ENCODE measurements around the gene HIC2.
"Not testable (repeated sequence)": the region's sequence is repeated elsewhere in the genome, so short reads cannot be mapped to it uniquely, and the experiment has no call there.

DNA sequence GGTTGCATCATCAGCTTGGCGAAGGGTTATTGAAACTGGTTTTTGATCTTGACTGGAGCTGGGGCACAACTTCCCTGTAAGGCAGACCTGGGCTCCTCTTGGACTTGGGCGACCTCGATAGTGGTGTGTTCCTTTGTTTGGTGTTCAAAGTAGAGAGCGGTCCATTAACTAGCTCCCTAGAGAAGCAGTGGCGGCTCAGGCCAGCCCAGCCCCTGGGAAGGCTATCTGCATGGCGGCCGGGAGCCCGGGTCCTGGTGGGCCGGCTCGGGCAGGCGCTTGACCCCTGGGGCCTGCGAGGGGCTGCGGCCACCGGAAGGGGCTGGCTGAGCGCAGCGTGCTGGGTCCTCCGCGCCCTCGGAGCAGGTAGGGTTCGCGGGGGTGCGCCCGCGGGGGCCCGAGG, 796 bp upstream of the HIC2 start:
- TF ChIP-seq KDM1A (IDR thresholded peaks at IDR 0.05; ENCODE audit: borderline replicate concordance); POLR2A (IDR thresholded peaks at IDR 0.05; ENCODE audit: low read depth, low read length); SMC3 (IDR thresholded peaks at IDR 0.05; ENCODE audit: borderline replicate concordance, low read length): not testable (repeated sequence)
- TF ChIP-seq, protein P1, sequence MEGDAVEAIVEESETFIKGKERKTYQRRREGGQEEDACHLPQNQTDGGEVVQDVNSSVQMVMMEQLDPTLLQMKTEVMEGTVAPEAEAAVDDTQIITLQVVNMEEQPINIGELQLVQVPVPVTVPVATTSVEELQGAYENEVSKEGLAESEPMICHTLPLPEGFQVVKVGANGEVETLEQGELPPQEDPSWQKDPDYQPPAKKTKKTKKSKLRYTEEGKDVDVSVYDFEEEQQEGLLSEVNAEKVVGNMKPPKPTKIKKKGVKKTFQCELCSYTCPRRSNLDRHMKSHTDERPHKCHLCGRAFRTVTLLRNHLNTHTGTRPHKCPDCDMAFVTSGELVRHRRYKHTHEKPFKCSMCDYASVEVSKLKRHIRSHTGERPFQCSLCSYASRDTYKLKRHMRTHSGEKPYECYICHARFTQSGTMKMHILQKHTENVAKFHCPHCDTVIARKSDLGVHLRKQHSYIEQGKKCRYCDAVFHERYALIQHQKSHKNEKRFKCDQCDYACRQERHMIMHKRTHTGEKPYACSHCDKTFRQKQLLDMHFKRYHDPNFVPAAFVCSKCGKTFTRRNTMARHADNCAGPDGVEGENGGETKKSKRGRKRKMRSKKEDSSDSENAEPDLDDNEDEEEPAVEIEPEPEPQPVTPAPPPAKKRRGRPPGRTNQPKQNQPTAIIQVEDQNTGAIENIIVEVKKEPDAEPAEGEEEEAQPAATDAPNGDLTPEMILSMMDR (IDR thresholded peaks at IDR 0.05 in 2 of 3, conservative IDR thresholded peaks at IDR 0.05 in 1 of 3; ENCODE audit: control insufficient read depth in 2 of 3, extremely low read depth in 1 of 3, insufficient read depth in 1 of 3, low read depth in 3 of 3, low read length in 3 of 3), result not testable (repeated sequence)

All from GM12878 (cell line).